Duodenal mucosa (tissue), 2 donors: ENCODE measurements around the gene LRRC71.

Source experiments
- H3K27ac ChIP-seq: one replicate; pipeline ENCODE4 v1.7.0; 2013; ENCODE audit warnings: low read depth, low read length
- H3K27me3 ChIP-seq, 2 donors: one replicate each; pipeline ENCODE4 v1.7.0; 2013; ENCODE audit warnings: low read length in 2 of 2, control low read depth in 1 of 2; ENCODE audit not compliant: insufficient read depth in 2 of 2, control insufficient read depth in 1 of 2
- H3K36me3 ChIP-seq, 2 donors: one replicate each; pipeline ENCODE4 v1.7.0; 2013; ENCODE audit warnings: low read length in 2 of 2, control low read depth in 1 of 2; ENCODE audit not compliant: insufficient read depth in 2 of 2, control insufficient read depth in 1 of 2
- H3K4me1 ChIP-seq, 2 donors: one replicate each; pipeline ENCODE4 v1.7.0; 2013; ENCODE audit warnings: low read length in 2 of 2, control low read depth in 1 of 2; ENCODE audit not compliant: insufficient read depth in 2 of 2, control insufficient read depth in 1 of 2
- H3K4me3 ChIP-seq, 2 donors: one replicate each; pipeline ENCODE4 v1.7.0; 2013; ENCODE audit warnings: low read length in 2 of 2, low read depth in 1 of 2
- H3K9ac ChIP-seq, 2 donors: one replicate each; pipeline ENCODE4 v1.7.0; 2013; ENCODE audit warnings: low read length in 2 of 2, low read depth in 1 of 2
- H3K9me3 ChIP-seq, 2 donors: one replicate each; pipeline ENCODE4 v1.7.0; 2013; ENCODE audit warnings: low read length in 2 of 2, control low read depth in 1 of 2; ENCODE audit not compliant: control insufficient read depth in 1 of 2

Gene LRRC71

DNA sequence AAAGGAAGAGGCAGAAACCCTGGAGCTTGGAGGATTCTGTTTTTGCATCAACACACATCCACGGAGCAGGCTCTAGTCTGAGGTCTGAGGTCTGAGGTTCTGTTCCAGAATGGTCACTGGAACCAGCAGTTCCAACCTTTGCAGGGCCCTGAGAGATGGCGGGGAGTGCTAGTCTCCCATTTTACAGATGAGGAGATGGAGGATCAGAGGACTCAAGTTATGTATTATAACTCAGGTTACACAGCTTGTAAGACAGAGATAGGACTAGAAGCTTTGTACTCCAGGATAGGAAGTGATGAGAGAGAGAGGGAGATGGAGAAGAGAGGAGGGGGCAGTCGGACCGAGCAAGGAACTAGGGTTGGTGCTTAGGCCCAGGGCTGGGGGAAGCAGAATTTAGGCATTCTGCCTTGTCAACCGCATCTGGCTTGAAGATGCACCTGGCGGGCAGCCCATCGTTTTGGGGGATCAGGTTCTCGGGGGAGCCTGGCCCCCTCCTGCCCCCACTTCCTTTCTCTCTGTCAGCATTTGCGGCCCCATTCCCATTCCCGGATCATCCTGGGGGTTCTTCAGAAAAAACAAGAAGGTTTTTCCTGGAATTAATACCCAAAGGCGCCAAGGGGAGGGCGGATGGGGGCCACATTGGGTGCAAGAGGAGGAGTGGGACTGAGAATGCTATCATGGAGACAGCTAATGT lies 21.3 kb upstream of the LRRC71 start:
- H3K9ac ChIP-seq, result no peak overlapping the region
- no peaks in the 10 kb centered on the region for H3K4me1 ChIP-seq
- no peaks in the 10 kb centered on the region for H3K9me3 ChIP-seq
- no peak overlapping the region for H3K4me3 ChIP-seq
- peaks cover 10 to 21% of the 10 kb centered on the region in 2 donors for H3K27me3 ChIP-seq
- no peaks in the 10 kb centered on the region for H3K36me3 ChIP-seq
- H3K27ac ChIP-seq, result no peak overlapping the region

DNA sequence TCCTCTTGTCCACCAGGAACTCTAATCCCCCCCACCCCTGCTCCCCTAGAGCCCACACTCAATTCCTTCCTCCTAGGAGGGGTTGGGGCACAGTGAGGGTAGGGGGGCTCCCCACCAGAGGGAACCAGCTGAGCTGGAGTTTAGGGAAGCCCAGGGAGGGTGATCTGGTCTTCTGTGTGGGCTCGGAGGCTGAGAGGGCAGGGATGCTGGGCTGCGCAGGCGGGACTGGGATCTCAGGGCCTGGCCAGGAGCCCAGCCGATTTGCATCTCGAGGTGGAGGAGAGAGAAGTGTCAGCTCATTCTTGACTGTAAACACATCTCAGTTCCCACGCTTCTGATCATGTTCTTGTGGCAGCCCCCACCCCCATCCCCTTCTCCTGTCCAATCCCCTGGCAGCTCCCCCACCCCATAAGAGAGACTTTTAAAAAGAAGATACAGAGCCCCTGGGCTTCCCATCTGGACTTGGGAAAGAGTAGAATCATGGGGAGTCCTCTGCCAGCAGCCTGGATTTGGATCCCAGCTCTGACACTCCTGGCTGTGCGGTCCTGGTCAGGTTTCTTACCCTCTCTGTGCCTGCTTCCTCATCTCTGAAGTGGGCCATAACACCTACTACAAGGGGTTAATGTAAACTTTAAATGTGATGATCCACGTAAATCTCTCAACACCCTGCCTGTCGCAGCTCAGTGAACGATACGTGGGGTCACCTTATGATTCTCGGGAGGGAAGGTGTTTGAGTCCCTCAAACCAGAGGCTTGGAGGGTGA lies 20.3 kb upstream of the LRRC71 start:
- no peak overlapping the region for H3K9ac ChIP-seq
- H3K4me3 ChIP-seq, result no peak overlapping the region
- no peak overlapping the region for H3K27ac ChIP-seq
- peaks cover 0 to 5% of the 10 kb centered on the region in 2 donors for H3K4me1 ChIP-seq
- no peaks in the 10 kb centered on the region for H3K9me3 ChIP-seq
- H3K36me3 ChIP-seq, result no peaks in the 10 kb centered on the region
- H3K27me3 ChIP-seq, result peaks cover 5 to 15% of the 10 kb centered on the region in 2 donors

- Histone ChIP-seq H3K4me1 (peaks cover 0 to 5% of the 10 kb centered on the region in 2 donors), H3K36me3 (no peaks in the 10 kb centered on the region), H3K27me3 (peaks cover 5 to 15% of the 10 kb centered on the region in 2 donors), H3K27ac (no peak overlapping the region), H3K9ac (no peak overlapping the region), H3K9me3 (no peaks in the 10 kb centered on the region), H3K4me3 (no peak overlapping the region)
These were observed 19.4 kb upstream of the LRRC71 start for GRCh38 chr1:156900896-156901589.

- H3K4me1 ChIP-seq, result peaks cover 0 to 5% of the 10 kb centered on the region in 2 donors
- no peaks in the 10 kb centered on the region for H3K36me3 ChIP-seq
These were observed 18.9 kb upstream of the LRRC71 start for GRCh38 chr1:156901590-156901900.

GRCh38 chr1:156901966-156902915 lies 18.2 kb upstream of the LRRC71 start:
- Histone ChIP-seq H3K4me3 (no peak overlapping the region), H3K9ac (no peak overlapping the region), H3K4me1 (peaks cover 0 to 5% of the 10 kb centered on the region in 2 donors), H3K36me3 (no peaks in the 10 kb centered on the region), H3K27ac (no peak overlapping the region), H3K27me3 (peaks cover 5 to 19% of the 10 kb centered on the region in 2 donors), H3K9me3 (no peaks in the 10 kb centered on the region)

More at GRCh38 chr1:156901590-156901900, 18.9 kb upstream of the LRRC71 start:
- H3K9ac ChIP-seq, result no peak overlapping the region
- H3K27ac ChIP-seq, result no peak overlapping the region
- peaks cover 5 to 15% of the 10 kb centered on the region in 2 donors for H3K27me3 ChIP-seq
- H3K4me3 ChIP-seq, result no peak overlapping the region
- H3K9me3 ChIP-seq, result no peaks in the 10 kb centered on the region

- Histone ChIP-seq H3K4me3 (no peak overlapping the region), H3K9ac (no peak overlapping the region), H3K27ac (no peak overlapping the region), H3K27me3 (peaks cover 2 to 17% of the 10 kb centered on the region in 2 donors), H3K4me1 (peaks cover 0 to 5% of the 10 kb centered on the region in 2 donors), H3K36me3 (no peaks in the 10 kb centered on the region), H3K9me3 (no peaks in the 10 kb centered on the region)
These were observed 16.9 kb upstream of the LRRC71 start for GRCh38 chr1:156903328-156904091.

- peaks cover 0 to 5% of the 10 kb centered on the region in 2 donors for H3K4me1 ChIP-seq
- H3K27ac ChIP-seq, result no peak overlapping the region
These were observed 16.1 kb upstream of the LRRC71 start for GRCh38 chr1:156904187-156904959.

GRCh38 chr1:156905176-156905575 lies 15.3 kb upstream of the LRRC71 start:
- Histone ChIP-seq H3K4me1 (peaks cover 0 to 5% of the 10 kb centered on the region in 2 donors), H3K4me3 (no peak overlapping the region), H3K36me3 (no peaks in the 10 kb centered on the region), H3K27me3 (peaks cover 9 to 27% of the 10 kb centered on the region in 2 donors), H3K9ac (no peak overlapping the region), H3K9me3 (no peaks in the 10 kb centered on the region), H3K27ac (no peak overlapping the region)

More at GRCh38 chr1:156904187-156904959, 16.1 kb upstream of the LRRC71 start:
- no peak overlapping the region for H3K9ac ChIP-seq
- H3K9me3 ChIP-seq, result no peaks in the 10 kb centered on the region
- peaks cover 7 to 21% of the 10 kb centered on the region in 2 donors for H3K27me3 ChIP-seq
- no peak overlapping the region for H3K4me3 ChIP-seq
- no peaks in the 10 kb centered on the region for H3K36me3 ChIP-seq
